Hematopoietic multipotent progenitor cell treated with erythropoietin and hydrocortisone succinate and interleukin-3 and kit ligand, for 15 days (in vitro differentiated cells): ENCODE measurements around the gene IFNG-AS1.

Experiments used
- DNase-seq: peaks from one replicate; pipeline ENCODE4 v3.0.0-alpha.2; 2015; ENCODE audit warnings: low spot score

IFNG-AS1 gene

DNA sequence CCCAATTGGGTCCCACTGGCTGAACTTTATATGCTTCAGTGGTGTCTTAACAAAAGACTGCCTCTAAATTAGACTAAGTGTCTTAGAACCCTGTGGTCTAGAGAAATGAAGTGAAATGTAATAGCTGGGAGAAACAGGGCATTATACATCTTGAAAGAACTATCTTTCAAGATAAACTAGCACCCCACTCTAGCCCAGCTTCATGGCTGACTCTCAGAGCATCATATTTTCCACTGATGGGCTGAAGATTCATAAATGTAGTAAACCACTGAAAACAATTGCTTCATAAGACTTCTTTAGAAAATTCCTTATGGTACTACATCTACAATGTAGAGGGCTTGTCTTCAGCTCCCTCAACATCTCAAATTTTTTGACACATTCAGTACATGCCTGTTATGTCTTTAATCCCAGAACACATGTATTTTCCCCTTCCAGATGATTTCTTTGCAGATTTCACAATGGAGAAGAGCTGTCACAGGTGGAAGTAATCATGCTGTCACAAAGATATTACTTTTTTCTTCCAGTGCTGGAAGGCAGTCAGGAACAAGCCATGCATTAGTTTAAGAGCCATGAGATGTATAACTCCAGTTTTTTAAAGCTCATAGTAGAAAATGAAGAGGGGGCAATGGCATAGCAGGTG lies 48.5 kb downstream of the IFNG-AS1 start:
- DNase-seq, result no peak

- DNase-seq, result no peak
These were observed 49.4 kb downstream of the IFNG-AS1 start for GRCh38 chr12:68038650-68039049.

GRCh38 chr12:68040450-68041075 lies 51.3 kb downstream of the IFNG-AS1 start:
- peak; percentile 51 for DNase-seq

DNA sequence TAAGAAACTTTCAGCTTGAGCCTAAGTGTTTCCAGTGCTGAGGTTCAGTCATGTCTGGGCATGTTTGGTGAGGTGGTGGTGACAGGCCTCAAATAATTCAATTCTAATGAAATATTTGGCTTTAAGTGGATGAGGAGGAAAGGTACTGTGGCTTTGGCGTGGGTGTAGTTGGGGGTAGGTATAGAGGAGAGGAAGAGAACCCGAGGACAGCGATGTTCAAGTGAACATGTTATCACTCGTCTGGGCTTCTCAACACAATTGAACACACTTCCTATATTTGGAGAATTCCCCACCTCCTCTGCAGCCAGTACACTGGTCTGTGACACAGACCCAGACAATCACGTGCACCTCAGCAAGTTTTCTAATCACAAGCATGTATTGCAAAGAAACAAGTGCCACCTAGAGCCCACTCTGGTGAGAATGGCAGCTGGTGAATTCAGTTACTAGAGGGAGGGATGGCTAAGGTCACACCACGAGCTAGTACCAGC lies 53.0 kb downstream of the IFNG-AS1 start:
- DNase-seq, result no peak

- no peak for DNase-seq
These were observed 54.2 kb downstream of the IFNG-AS1 start for GRCh38 chr12:68043435-68043834.

- no peak for DNase-seq
These were observed 59.5 kb downstream of the IFNG-AS1 start for GRCh38 chr12:68048648-68049297.

GRCh38 chr12:68056300-68056699 lies 67.1 kb downstream of the IFNG-AS1 start:
- no peak for DNase-seq

DNA sequence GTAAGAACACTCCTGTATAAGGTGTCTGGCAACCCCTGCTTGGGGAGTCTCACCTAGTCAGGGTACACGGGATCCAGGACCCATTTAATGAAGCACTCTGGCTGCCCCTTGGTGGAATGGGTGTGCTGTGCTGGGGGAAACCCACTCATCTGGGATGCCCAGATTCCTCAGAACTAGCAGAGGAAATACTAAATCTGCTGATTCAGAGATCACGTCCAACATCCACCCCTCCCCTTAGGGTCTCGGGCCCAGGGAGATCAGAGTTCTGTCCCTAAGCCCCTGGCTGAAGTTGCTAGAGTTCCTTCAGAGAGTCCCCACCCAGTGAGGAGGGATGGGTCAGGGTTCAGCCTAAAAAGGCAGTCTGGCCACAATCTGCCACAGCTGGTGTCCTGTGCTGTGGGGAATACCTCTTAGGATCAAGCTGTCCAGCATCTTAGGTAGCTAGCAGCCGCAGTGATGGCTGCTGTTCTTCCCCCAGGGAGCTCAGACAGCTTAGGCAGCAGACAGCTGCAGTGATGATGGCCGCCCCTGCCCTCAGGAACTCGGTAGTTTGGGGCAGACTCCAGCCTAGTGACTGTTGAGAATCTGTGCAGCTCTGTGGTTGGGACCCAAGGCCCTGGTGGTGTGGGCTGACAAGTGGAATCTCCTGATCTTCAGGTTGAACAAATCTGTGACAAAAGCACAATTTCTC lies 74.8 kb downstream of the IFNG-AS1 start:
- no peak for DNase-seq

DNA sequence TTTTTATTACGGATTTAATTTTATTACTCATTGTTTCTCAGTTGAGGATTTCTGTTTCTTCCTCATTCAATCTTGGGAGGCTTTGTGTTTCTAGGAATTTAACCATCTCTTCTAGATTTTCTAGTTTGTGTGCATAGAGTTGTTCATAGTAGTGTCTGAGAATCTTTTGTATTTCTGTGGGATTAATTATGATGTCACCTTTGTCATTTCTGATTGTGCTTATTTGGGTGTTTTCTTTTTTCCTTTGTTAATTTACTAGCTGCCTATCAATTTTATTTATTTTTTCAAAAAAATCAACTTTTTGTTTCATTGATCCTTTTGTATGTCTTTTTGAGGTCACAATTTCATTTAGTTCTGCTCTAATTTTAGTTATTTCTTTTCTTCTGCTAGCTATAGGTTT lies 75.9 kb downstream of the IFNG-AS1 start:
- DNase-seq, result no peak

- DNase-seq, result no peak
These were observed 76.4 kb downstream of the IFNG-AS1 start for GRCh38 chr12:68065687-68066086.

DNA sequence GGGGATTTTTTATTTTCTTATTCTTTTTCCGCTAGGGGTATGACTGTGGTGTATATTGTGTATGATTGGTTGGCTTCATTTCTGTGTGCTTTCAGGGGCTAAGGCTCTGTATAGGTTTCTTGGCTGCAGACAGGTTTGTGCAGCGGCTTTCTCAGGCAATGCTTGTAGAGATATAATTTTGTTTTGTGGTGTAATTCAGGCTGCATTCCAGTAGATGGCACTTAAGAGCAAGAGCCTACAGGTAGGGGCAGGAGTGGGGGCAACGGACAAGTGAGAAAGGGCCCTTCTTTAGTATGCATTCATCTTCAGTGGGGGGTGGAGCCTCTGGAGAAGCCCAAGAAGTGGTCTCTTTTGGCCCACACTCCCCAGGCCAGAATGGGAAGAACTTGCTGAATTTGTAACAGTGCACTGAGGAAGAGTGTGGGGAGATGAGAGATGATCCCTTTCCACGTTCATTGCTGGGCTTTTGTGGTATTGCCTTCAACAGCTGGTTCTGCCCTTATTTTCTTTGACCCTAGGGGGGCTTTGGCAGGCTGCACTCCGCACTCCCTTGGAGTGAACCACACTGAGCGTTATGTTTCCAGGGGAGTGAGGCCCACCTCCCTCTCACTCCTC lies 78.6 kb downstream of the IFNG-AS1 start:
- no peak for DNase-seq

- no peak for DNase-seq
These were observed 80.0 kb downstream of the IFNG-AS1 start for GRCh38 chr12:68069275-68069674.
